ENCODE measurements around the gene APOBR.
"Not testable (repeated sequence)": the region's sequence is repeated elsewhere in the genome, so short reads cannot be mapped to it uniquely, and the experiment has no call there.

DNA sequence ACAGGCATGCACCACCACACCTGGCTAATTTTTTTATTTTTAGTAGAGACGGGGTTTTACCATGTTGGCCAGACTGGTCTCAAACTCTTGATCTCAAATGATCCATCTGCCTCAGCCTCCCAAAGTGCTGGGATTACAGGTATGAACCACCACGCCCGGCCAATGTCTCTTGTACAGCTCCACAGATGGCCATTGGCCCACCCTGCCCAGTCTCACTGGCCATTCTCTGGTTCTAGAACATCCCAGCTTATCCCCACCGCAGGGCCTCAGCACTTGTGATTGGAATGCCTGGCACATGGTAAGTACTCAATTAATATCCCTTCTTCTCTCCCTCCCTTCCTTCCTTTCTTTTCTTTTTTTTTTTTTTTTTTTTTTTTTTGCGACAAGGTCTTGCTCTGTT is 11.1 kb upstream of the APOBR start:
- TF ChIP-seq, protein P1, sequence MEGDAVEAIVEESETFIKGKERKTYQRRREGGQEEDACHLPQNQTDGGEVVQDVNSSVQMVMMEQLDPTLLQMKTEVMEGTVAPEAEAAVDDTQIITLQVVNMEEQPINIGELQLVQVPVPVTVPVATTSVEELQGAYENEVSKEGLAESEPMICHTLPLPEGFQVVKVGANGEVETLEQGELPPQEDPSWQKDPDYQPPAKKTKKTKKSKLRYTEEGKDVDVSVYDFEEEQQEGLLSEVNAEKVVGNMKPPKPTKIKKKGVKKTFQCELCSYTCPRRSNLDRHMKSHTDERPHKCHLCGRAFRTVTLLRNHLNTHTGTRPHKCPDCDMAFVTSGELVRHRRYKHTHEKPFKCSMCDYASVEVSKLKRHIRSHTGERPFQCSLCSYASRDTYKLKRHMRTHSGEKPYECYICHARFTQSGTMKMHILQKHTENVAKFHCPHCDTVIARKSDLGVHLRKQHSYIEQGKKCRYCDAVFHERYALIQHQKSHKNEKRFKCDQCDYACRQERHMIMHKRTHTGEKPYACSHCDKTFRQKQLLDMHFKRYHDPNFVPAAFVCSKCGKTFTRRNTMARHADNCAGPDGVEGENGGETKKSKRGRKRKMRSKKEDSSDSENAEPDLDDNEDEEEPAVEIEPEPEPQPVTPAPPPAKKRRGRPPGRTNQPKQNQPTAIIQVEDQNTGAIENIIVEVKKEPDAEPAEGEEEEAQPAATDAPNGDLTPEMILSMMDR (IDR thresholded peaks at IDR 0.05): not testable (repeated sequence)
- TF ChIP-seq EZH2 (IDR thresholded peaks at IDR 0.05): not testable (repeated sequence)

Measured in neural progenitor cell (in vitro differentiated cells).